Spinal cord (tissue), 10 donors: Measurements from ENCODE around the gene TTC9. TPM values are rescaled to one million over a fixed set of nuclear protein-coding genes. Genes with fewer than 3 reads are reported as not detected.
A peak's percentile ranks its signal among the peaks of the same experiment; 100 is the strongest.

Experiments used
- DNase-seq, 6 donors: peaks; one replicate each; pipeline versions ENCODE4 v3.0.0 to v3.0.0-alpha.2; 2013 to 2015; ENCODE audit warnings: low spot score in 6 of 6, low read depth in 4 of 6
- H3K27ac ChIP-seq: one replicate; pipeline ENCODE4 v1.5.1; 2013; ENCODE audit warnings: low read depth, low read length, control low read depth
- H3K27me3 ChIP-seq: one replicate; pipeline ENCODE4 v1.6.1; 2013; ENCODE audit warnings: low read length; ENCODE audit not compliant: control insufficient read depth, insufficient read depth
- H3K36me3 ChIP-seq: one replicate; pipeline ENCODE4 v1.6.1; 2013; ENCODE audit warnings: low read length; ENCODE audit not compliant: control insufficient read depth, insufficient read depth
- H3K4me1 ChIP-seq: one replicate; pipeline ENCODE4 v1.6.1; 2013; ENCODE audit warnings: low read length; ENCODE audit not compliant: control insufficient read depth, insufficient read depth
- H3K4me3 ChIP-seq: one replicate; pipeline ENCODE4 v1.5.1; 2013; ENCODE audit warnings: low read depth, low read length, control low read depth
- H3K9me3 ChIP-seq: one replicate; pipeline ENCODE4 v1.6.1; 2013; ENCODE audit warnings: low read length; ENCODE audit not compliant: control insufficient read depth, insufficient read depth
- WGBS: methylation state at CpG from one replicate; pipeline ENCODE4 v1.1.5; 2013; ENCODE audit warnings: missing lambda C conversion rate; ENCODE audit not compliant: insufficient coverage; 5-methylcytosine and 5-hydroxymethylcytosine counted together
- polyA plus RNA-seq, 2 donors: library from polyadenylated mRNA; unstranded; fragments of 120-200 nt; gene quantifications; one replicate each; pipeline ENCODE4 v1.2.1, GENCODE V29; 2013; ENCODE audit not compliant: insufficient read length in 2 of 2
- total RNA-seq, 2 donors: library from RNA; depleted of rRNA in 1 of 2; stranded (reverse); fragments of 120-200 nt in 1 of 2; fragments of >200 nt in 1 of 2; gene quantifications; one replicate each; pipeline versions ENCODE4 v1.2.3 to v1.2.4, GENCODE V29; 2013 to 2014
- donor health status: healthy.

Gene TTC9
- total and polyA plus RNA-seq, 4 donors = 10.0 to 41.1 (median 25.1) TPM

- Histone ChIP-seq H3K4me1 (peaks cover 31% of the 10 kb centered on the region), H3K27me3 (peaks cover 6% of the 10 kb centered on the region), H3K27ac (peak overlapping the region; percentile 33), H3K4me3 (peak overlapping the region; percentile 55), H3K9me3 (no peaks in the 10 kb centered on the region), H3K36me3 (no peaks in the 10 kb centered on the region)
- DNase-seq = peak in 2 of 6 donors; percentile 55 to 62
- under 1% methylated on average over 48 of the region's 51 CpGs for WGBS
Measured at GRCh38 chr14:70642303-70643235, 853 bp downstream of the TTC9 start.

GRCh38 chr14:70643967-70644366 is 2.3 kb downstream of the TTC9 start:
- Histone ChIP-seq H3K9me3 (no peaks in the 10 kb centered on the region), H3K4me1 (peaks cover 31% of the 10 kb centered on the region), H3K4me3 (peak overlapping the region; percentile 55), H3K27ac (no peak overlapping the region), H3K36me3 (no peaks in the 10 kb centered on the region), H3K27me3 (peaks cover 6% of the 10 kb centered on the region)
- WGBS = 0% methylated on average over 1 of the region's 5 CpGs
- DNase-seq = no peak

- H3K9me3 ChIP-seq = no peaks in the 10 kb centered on the region
- 78% methylated on average over 6 of the region's 6 CpGs for WGBS
- peaks cover 3% of the 10 kb centered on the region for H3K27me3 ChIP-seq
- H3K4me3 ChIP-seq = no peak overlapping the region
- peaks cover 2% of the 10 kb centered on the region for H3K36me3 ChIP-seq
- DNase-seq = no peak
- no peak overlapping the region for H3K27ac ChIP-seq
- peaks cover 30% of the 10 kb centered on the region for H3K4me1 ChIP-seq
Measured at GRCh38 chr14:70645892-70646291, 4.2 kb downstream of the TTC9 start.

- DNase-seq = peak in 1 of 6 donors; percentile 27
- peaks cover 2% of the 10 kb centered on the region for H3K36me3 ChIP-seq
- H3K9me3 ChIP-seq = no peaks in the 10 kb centered on the region
- peaks cover 27% of the 10 kb centered on the region for H3K4me1 ChIP-seq
- 18% methylated on average over 1 of the region's 2 CpGs for WGBS
- H3K27me3 ChIP-seq = peaks cover 3% of the 10 kb centered on the region
- H3K4me3 ChIP-seq = no peak overlapping the region
- H3K27ac ChIP-seq = no peak overlapping the region
Measured at GRCh38 chr14:70646705-70647104, 5.0 kb downstream of the TTC9 start.

GRCh38 chr14:70648346-70648745 is 6.6 kb downstream of the TTC9 start:
- peaks cover 2% of the 10 kb centered on the region for H3K36me3 ChIP-seq
- peak in 1 of 6 donors; percentile 58 for DNase-seq
- H3K4me1 ChIP-seq = peaks cover 18% of the 10 kb centered on the region
- no peaks in the 10 kb centered on the region for H3K27me3 ChIP-seq
- H3K4me3 ChIP-seq = no peak overlapping the region
- no peaks in the 10 kb centered on the region for H3K9me3 ChIP-seq
- H3K27ac ChIP-seq = no peak overlapping the region

GRCh38 chr14:70649803-70650202 is 8.1 kb downstream of the TTC9 start:
- H3K27me3 ChIP-seq = no peaks in the 10 kb centered on the region
- no peak overlapping the region for H3K4me3 ChIP-seq
- H3K4me1 ChIP-seq = peaks cover 10% of the 10 kb centered on the region
- peaks cover 4% of the 10 kb centered on the region for H3K36me3 ChIP-seq
- 100% methylated on average over 3 of the region's 4 CpGs for WGBS
- no peaks in the 10 kb centered on the region for H3K9me3 ChIP-seq
- no peak for DNase-seq
- H3K27ac ChIP-seq = no peak overlapping the region

- DNase-seq = no peak
Measured at GRCh38 chr14:70651522-70651921, 9.8 kb downstream of the TTC9 start.

GRCh38 chr14:70652871-70653270 is 11.2 kb downstream of the TTC9 start:
- no peak overlapping the region for H3K27ac ChIP-seq
- peaks cover 9% of the 10 kb centered on the region for H3K36me3 ChIP-seq
- H3K4me3 ChIP-seq = no peak overlapping the region
- H3K9me3 ChIP-seq = no peaks in the 10 kb centered on the region
- no peaks in the 10 kb centered on the region for H3K27me3 ChIP-seq
- peak in 1 of 6 donors; percentile 15 for DNase-seq
- H3K4me1 ChIP-seq = peaks cover 3% of the 10 kb centered on the region

More at GRCh38 chr14:70651522-70651921, 9.8 kb downstream of the TTC9 start:
- Histone ChIP-seq H3K27ac (no peak overlapping the region), H3K9me3 (no peaks in the 10 kb centered on the region), H3K36me3 (peaks cover 9% of the 10 kb centered on the region), H3K27me3 (no peaks in the 10 kb centered on the region), H3K4me1 (peaks cover 3% of the 10 kb centered on the region), H3K4me3 (no peak overlapping the region)
- 100% methylated on average over 3 of the region's 5 CpGs for WGBS

GRCh38 chr14:70653662-70654061 is 11.9 kb downstream of the TTC9 start:
- H3K36me3 ChIP-seq = peaks cover 9% of the 10 kb centered on the region
- H3K4me1 ChIP-seq = peaks cover 3% of the 10 kb centered on the region
- no peak overlapping the region for H3K4me3 ChIP-seq
- 0% methylated on average over 1 of the region's 3 CpGs for WGBS
- no peaks in the 10 kb centered on the region for H3K9me3 ChIP-seq
- DNase-seq = peak in 1 of 6 donors; percentile 44
- no peak overlapping the region for H3K27ac ChIP-seq
- no peaks in the 10 kb centered on the region for H3K27me3 ChIP-seq

GRCh38 chr14:70654632-70655031 is 12.9 kb downstream of the TTC9 start:
- Histone ChIP-seq H3K4me1 (peaks cover 3% of the 10 kb centered on the region), H3K9me3 (no peaks in the 10 kb centered on the region), H3K4me3 (no peak overlapping the region), H3K36me3 (peaks cover 9% of the 10 kb centered on the region), H3K27me3 (no peaks in the 10 kb centered on the region), H3K27ac (no peak overlapping the region)
- DNase-seq = peak in 1 of 6 donors; percentile 26
- 83% methylated on average over 6 of the region's 6 CpGs for WGBS
